Activated naive CD4-positive, alpha-beta T cell treated with anti-CD3 and anti-CD28 coated beads for 36 hours (primary cell): ENCODE data around the gene TTC8. TPM values are rescaled to one million over a fixed set of nuclear protein-coding genes. Genes with fewer than 3 reads are reported as not detected.

Experiments used
- CTCF ChIA-PET: fragments of 350-600 bp; sonication (Branson Sonifier 250); formaldehyde crosslinking; loops from one replicate; lab custom pipeline; 2021; ENCODE audit warnings: antibody characterized with exemption; lab: Charles Lee
- DNase-seq: peaks from one replicate; pipeline ENCODE4 v3.0.0-alpha.2; 2020
- H3K27ac Mint-ChIP-seq: one replicate; pipeline ENCODE4 v1.8.0; 2021; ENCODE audit warnings: mild to moderate bottlenecking, mixed read lengths
- H3K27me3 Mint-ChIP-seq: one replicate; pipeline ENCODE4 v1.8.0; 2021; ENCODE audit warnings: low read depth, mixed read lengths
- H3K36me3 Mint-ChIP-seq: one replicate; pipeline ENCODE4 v1.8.0; 2021; ENCODE audit warnings: low read depth, mixed read lengths
- H3K4me1 Mint-ChIP-seq: one replicate; pipeline ENCODE4 v1.8.0; 2021; ENCODE audit warnings: low read depth, mixed read lengths
- H3K4me3 Mint-ChIP-seq: one replicate; pipeline ENCODE4 v1.8.0; 2021; ENCODE audit warnings: mild to moderate bottlenecking, moderate library complexity, mixed read lengths
- H3K9me3 Mint-ChIP-seq: one replicate; pipeline ENCODE4 v1.8.0; 2021; ENCODE audit warnings: mixed read lengths
- intact Hi-C: fragments of 100-400 bp; cut with micrococcal nuclease; formaldehyde crosslinking; loops from one replicate; pipeline ENCODE4 v1.15.1; 2023
- total RNA-seq, 2 experiments: library from RNA; stranded (reverse); gene quantifications; one replicate each; pipeline ENCODE4 v1.2.3, GENCODE V29; 2021

Gene TTC8
- total RNA-seq, 2 experiments from 2014 or later: 1.8 to 1.9 TPM

GRCh38 chr14:88911809-88912208, 87.4 kb downstream of the TTC8 start:
- Mint-ChIP-seq H3K27ac (no peak overlapping the region), H3K27me3 (peaks cover 7% of the 10 kb centered on the region), H3K9me3 (peaks cover 2% of the 10 kb centered on the region), H3K4me1 (no peaks in the 10 kb centered on the region), H3K36me3 (no peaks in the 10 kb centered on the region), H3K4me3 (no peak overlapping the region)
- intact Hi-C loops: no loop called here
- DNase-seq: no peak
- CTCF ChIA-PET: no interaction called here

GRCh38 chr14:88914956-88915355, 90.5 kb downstream of the TTC8 start:
- H3K4me3 Mint-ChIP-seq: no peak overlapping the region
- no peak overlapping the region for H3K27ac Mint-ChIP-seq
- intact Hi-C loops: no loop called here
- CTCF ChIA-PET: no interaction called here
- H3K4me1 Mint-ChIP-seq: no peaks in the 10 kb centered on the region
- no peaks in the 10 kb centered on the region for H3K9me3 Mint-ChIP-seq
- no peak for DNase-seq
- peaks cover 7% of the 10 kb centered on the region for H3K27me3 Mint-ChIP-seq
- H3K36me3 Mint-ChIP-seq: no peaks in the 10 kb centered on the region

- no peak for DNase-seq
- Mint-ChIP-seq H3K4me3 (no peak overlapping the region), H3K36me3 (no peaks in the 10 kb centered on the region), H3K4me1 (no peaks in the 10 kb centered on the region), H3K27me3 (peaks cover 14% of the 10 kb centered on the region), H3K9me3 (no peaks in the 10 kb centered on the region), H3K27ac (no peak overlapping the region)
- intact Hi-C loops: no loop called here
- CTCF ChIA-PET: no interaction called here
Observed at GRCh38 chr14:88919502-88919901, 95.1 kb downstream of the TTC8 start.

Other genes starting within 250 kb of the TTC8 start
- gene EML5, start 31.7 kb upstream of the TTC8 start, total RNA-seq: 1 to 10 TPM; 3.7 to 3.8 TPM